GM12878 (cell line): ENCODE measurements around the gene RNF40. TPM values are rescaled to one million over a fixed set of nuclear protein-coding genes. Genes with fewer than 3 reads are reported as not detected.

Source experiments
- ATAC-seq: fragments of 200-7000 bp; cut with Tn5 transposase; 3 replicates; pipeline ENCODE4 v1.9.1; 2020; ENCODE audit warnings: mild to moderate bottlenecking, moderate library complexity
- BruUV-seq: library from RNA; stranded (reverse); fragments of 400-500 nt; replicated peaks from 2 replicates; lab custom pipeline; 2021; lab: Mats Ljungman, UMichigan
- CTCF ChIA-PET: fragments of 300-600 bp; sonication (Branson Sonifier 250); formaldehyde crosslinking; extraction: SDS; loops from one replicate; lab custom pipeline; 2021; ENCODE audit warnings: inconsistent platforms; lab: Yijun Ruan, JAX
- POLR2A ChIA-PET: fragments of 350-600 bp; formaldehyde crosslinking; extraction: SDS; loops from one replicate; lab custom pipeline; 2021; ENCODE audit warnings: inconsistent platforms; lab: Charles Lee
- RAD21 ChIA-PET: fragments of 300-600 bp; sonication (Branson Sonifier 250); formaldehyde crosslinking; loops from one replicate; lab custom pipeline; 2023; ENCODE audit warnings: antibody characterized with exemption; ENCODE audit not compliant: unreplicated experiment; lab: Charles Lee
- SMC1A ChIA-PET: fragments of 300-600 bp; sonication (Branson Sonifier 250); formaldehyde crosslinking; loops from one replicate; lab custom pipeline; 2023; ENCODE audit not compliant: unreplicated experiment, uncharacterized antibody; lab: Charles Lee
- DNase-seq: peaks from one replicate; pipeline ENCODE4 v3.0.0-alpha.2; 2011; ENCODE audit warnings: low read depth, low spot score
- FAIRE-seq: peaks from 3 replicates; lab custom pipeline; 2011; peaks lifted over from hg19 to GRCh38; lab: Jason Lieb, UNC
- H2AFZ ChIP-seq: 2 replicates; pipeline ENCODE4 v1.6.0; 2011; ENCODE audit warnings: low read depth, low read length, control low read depth; ENCODE audit not compliant: control insufficient read depth
- H3K27ac ChIP-seq: 2 replicates; pipeline ENCODE4 v1.5.1; 2011; ENCODE audit warnings: control low read depth; ENCODE audit not compliant: control insufficient read depth, insufficient read depth
- H3K27me3 ChIP-seq, 2 experiments: replicated peaks in 1 of 2; 2 replicates each; pipeline versions ENCODE4 v1.6.0 to v1.6.1; 2011; ENCODE audit warnings: low read length in 1 of 2; ENCODE audit not compliant: control insufficient read depth in 2 of 2, insufficient read depth in 2 of 2
- H3K36me3 ChIP-seq, 2 experiments: 2 replicates each; pipeline ENCODE4 v1.5.1; 2011; ENCODE audit warnings: low read length in 1 of 2; ENCODE audit not compliant: control insufficient read depth in 2 of 2, insufficient read depth in 2 of 2
- H3K4me1 ChIP-seq: 2 replicates; pipeline ENCODE4 v1.6.1; 2011; ENCODE audit warnings: mild to moderate bottlenecking, low read length, moderate library complexity, mixed read lengths; ENCODE audit not compliant: control insufficient read depth, insufficient read depth
- H3K4me2 ChIP-seq: 2 replicates; pipeline ENCODE4 v1.6.0; 2011; ENCODE audit warnings: control low read depth; ENCODE audit not compliant: control insufficient read depth, insufficient read depth
- H3K4me3 ChIP-seq: fragments of 200-600 bp; sonication (generic); 2 replicates; pipeline ENCODE4 v1.5.1; 2016
- H3K79me2 ChIP-seq: 2 replicates; pipeline ENCODE4 v1.6.0; 2011; ENCODE audit warnings: low read length; ENCODE audit not compliant: control insufficient read depth, insufficient read depth
- H3K9ac ChIP-seq: 2 replicates; pipeline ENCODE4 v1.8.0; 2011; ENCODE audit warnings: low read length, control low read depth, mixed read lengths; ENCODE audit not compliant: control insufficient read depth, insufficient read depth
- H3K9me3 ChIP-seq: replicated peaks from 3 replicates; pipeline ENCODE4 v1.5.1; 2011; ENCODE audit warnings: mild to moderate bottlenecking, low read length; ENCODE audit not compliant: control insufficient read depth, insufficient read depth
- H4K20me1 ChIP-seq: 2 replicates; pipeline ENCODE4 v1.6.0; 2011; ENCODE audit not compliant: control insufficient read depth, insufficient read depth
- BACH1 ChIP-seq: fragments of 450-650 bp; IDR thresholded peaks from 2 replicates; pipeline ENCODE4 v1.6.1; 2017; ENCODE audit warnings: mild to moderate bottlenecking, borderline replicate concordance
- MYC ChIP-seq: IDR thresholded peaks from 2 replicates; pipeline ENCODE4 v1.6.1; 2011; ENCODE audit warnings: mild to moderate bottlenecking, low read length, moderate library complexity, inconsistent platforms; ENCODE audit not compliant: insufficient read depth, insufficient replicate concordance, insufficient read length, severe bottlenecking
- NBN ChIP-seq: fragments of 450-650 bp; IDR thresholded peaks from 2 replicates; pipeline ENCODE4 v1.6.1; 2016
- WGBS: methylation state at CpG from one replicate; pipeline ENCODE4 v1.1.6; 2016; ENCODE audit warnings: low lambda C conversion rate; ENCODE audit not compliant: insufficient replicate concordance, insufficient coverage; ENCODE audit errors: missing lambda C conversion rate; 5-methylcytosine and 5-hydroxymethylcytosine counted together
- in situ Hi-C: fragments of 300-500 bp; cut with MboI; formaldehyde crosslinking; loops from 9 replicates; pipeline ENCODE4 v1.14.3; 2018; ENCODE audit warnings: mixed read lengths
- intact Hi-C: fragments of 100-400 bp; cut with micrococcal nuclease; formaldehyde crosslinking; loops from one replicate; pipeline ENCODE4 v1.14.2; 2022; ENCODE audit not compliant: unreplicated experiment
- polyA plus RNA-seq, 11 experiments: library from polyadenylated mRNA; depleted of rRNA in 4 of 11; unstranded in 6 of 11; stranded (reverse) in 5 of 11; fragments of >200 nt; fragmentation: Nextera tagmentation in 4 of 11; fragmentation: Illumina TruSeq in 1 of 11; extraction: Ambion mirVana in 4 of 11; extraction: Trizol in 1 of 11; gene quantifications; 1 replicate in 1 of 11; 2 replicates in 10 of 11; pipeline versions ENCODE4 v1.2.1 to v1.2.3, GENCODE V29; 2011 to 2016; ENCODE audit warnings: inconsistent platforms in 2 of 11, missing spikeins in 2 of 11, low read depth in 1 of 11
- total RNA-seq, 4 experiments: library from RNA; depleted of rRNA in 3 of 4; stranded (reverse); fragments of >200 nt in 3 of 4; fragmentation: Illumina TruSeq in 1 of 4; extraction: Trizol in 1 of 4; gene quantifications; 2 replicates each; pipeline versions ENCODE4 v1.2.1 to v1.2.3, GENCODE V29; 2013 to 2021
- TF ChIP-seq, protein P1 (sequence below): fragments of 450-650 bp; IDR thresholded peaks from 2 replicates; pipeline ENCODE4 v1.6.1; 2017; ENCODE audit warnings: mild to moderate bottlenecking, moderate library complexity

The RNF40 gene
- total and polyA plus RNA-seq, 10 of the 15 experiments (the other 5 are each of a cell fraction or from before 2014, with no cell fraction given) = 3.7 to 97.6 (median 58.4) TPM

DNA sequence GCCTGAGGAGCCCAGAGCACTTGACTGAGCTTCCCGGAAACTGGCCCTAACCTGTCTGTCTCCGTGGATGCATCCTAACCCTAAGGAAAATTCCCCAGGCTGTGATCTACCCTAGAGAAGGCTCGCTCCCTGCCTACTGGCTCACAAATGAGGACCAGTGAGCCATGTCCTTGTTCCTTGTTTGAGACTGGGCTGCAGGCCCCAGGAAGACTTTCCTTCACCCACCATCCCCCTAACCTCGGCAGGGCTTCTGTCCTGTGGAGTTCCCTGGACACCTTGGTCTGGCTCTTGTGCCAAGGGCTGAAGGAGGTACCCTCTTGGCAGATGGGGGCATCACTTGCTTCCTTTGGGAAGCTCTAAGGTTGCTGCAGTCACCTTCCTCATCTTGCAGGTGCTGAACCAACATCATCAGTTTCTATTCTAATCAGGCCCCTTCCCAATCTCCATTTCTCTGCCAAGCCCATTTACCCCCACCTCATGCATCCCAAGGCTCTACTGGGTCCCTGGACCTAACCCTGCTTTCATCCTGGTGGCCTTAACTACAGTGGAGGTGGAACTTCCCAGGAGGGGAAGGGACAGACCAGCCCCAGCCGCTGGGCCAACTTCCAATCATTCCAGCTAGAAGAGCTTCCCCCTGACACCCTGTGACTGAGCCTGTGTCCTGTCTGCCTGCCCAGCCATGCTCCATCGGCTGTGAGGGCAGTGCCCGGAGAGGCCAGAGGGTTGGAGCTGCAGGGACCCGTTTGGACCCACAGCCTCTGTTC lies 12.4 kb downstream of the RNF40 start:
- H3K4me1 ChIP-seq = no peaks in the 10 kb centered on the region
- DNase-seq (no peak), ATAC-seq (peak; percentile 2; the same call in 2 of the 3 replicates), FAIRE-seq (no peak)
- no peak for TF ChIP-seq NBN
- TF ChIP-seq MYC = no peak
- TF ChIP-seq, protein P1, sequence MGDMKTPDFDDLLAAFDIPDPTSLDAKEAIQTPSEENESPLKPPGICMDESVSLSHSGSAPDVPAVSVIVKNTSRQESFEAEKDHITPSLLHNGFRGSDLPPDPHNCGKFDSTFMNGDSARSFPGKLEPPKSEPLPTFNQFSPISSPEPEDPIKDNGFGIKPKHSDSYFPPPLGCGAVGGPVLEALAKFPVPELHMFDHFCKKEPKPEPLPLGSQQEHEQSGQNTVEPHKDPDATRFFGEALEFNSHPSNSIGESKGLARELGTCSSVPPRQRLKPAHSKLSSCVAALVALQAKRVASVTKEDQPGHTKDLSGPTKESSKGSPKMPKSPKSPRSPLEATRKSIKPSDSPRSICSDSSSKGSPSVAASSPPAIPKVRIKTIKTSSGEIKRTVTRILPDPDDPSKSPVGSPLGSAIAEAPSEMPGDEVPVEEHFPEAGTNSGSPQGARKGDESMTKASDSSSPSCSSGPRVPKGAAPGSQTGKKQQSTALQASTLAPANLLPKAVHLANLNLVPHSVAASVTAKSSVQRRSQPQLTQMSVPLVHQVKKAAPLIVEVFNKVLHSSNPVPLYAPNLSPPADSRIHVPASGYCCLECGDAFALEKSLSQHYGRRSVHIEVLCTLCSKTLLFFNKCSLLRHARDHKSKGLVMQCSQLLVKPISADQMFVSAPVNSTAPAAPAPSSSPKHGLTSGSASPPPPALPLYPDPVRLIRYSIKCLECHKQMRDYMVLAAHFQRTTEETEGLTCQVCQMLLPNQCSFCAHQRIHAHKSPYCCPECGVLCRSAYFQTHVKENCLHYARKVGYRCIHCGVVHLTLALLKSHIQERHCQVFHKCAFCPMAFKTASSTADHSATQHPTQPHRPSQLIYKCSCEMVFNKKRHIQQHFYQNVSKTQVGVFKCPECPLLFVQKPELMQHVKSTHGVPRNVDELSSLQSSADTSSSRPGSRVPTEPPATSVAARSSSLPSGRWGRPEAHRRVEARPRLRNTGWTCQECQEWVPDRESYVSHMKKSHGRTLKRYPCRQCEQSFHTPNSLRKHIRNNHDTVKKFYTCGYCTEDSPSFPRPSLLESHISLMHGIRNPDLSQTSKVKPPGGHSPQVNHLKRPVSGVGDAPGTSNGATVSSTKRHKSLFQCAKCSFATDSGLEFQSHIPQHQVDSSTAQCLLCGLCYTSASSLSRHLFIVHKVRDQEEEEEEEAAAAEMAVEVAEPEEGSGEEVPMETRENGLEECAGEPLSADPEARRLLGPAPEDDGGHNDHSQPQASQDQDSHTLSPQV = no peak
- TF ChIP-seq BACH1 = no peak
- ChIA-PET POLR2A (interaction anchor here (0.5 to 1.9 kb wide), 7 partner anchors 12 to 365 kb away, joined by 3 to 7 read pairs (median 3); partner anchors contain the start of genes ORAI3 and PHKG2), RAD21 (interaction anchor here (1.3 kb wide), 1 partner anchor 70 kb away, joined by 3 read pairs; no protein-coding TSS in a partner anchor), CTCF (interaction anchor here (1.1 kb wide), 1 partner anchor 40 kb away, joined by 3 read pairs; no protein-coding TSS in a partner anchor), SMC1A (interaction anchor here (0.6 kb wide), 1 partner anchor 646 kb away, joined by 3 read pairs; no protein-coding TSS in a partner anchor)
- peaks cover 7 to 13% of the 10 kb centered on the region in 2 experiments; a peak in 3 of 4 replicates for H3K36me3 ChIP-seq
- no peak overlapping the region for H2AFZ ChIP-seq
- no TSS peak for BruUV-seq
- peak overlapping the region; percentile 78; the same call in 1 of the 2 replicates for H3K4me3 ChIP-seq
- H3K79me2 ChIP-seq = peaks cover 2% of the 10 kb centered on the region; the same call in 1 of the 2 replicates
- in situ Hi-C loops (loop anchor here (25.0 kb wide), 1 partner anchor 1113 kb away; no protein-coding TSS in a partner anchor), intact Hi-C loops (loop anchor here (2.0 kb wide), 1 partner anchor 148 kb away; the partner anchor contains the start of gene FBXL19)
- H4K20me1 ChIP-seq = no peaks in the 10 kb centered on the region
- WGBS = 66% methylated on average over 8 of the region's 8 CpGs
- no peaks in the 10 kb centered on the region for H3K9me3 ChIP-seq
- no peak overlapping the region for H3K9ac ChIP-seq
- no peak overlapping the region for H3K27ac ChIP-seq
- H3K27me3 ChIP-seq = no peaks in the 10 kb centered on the region
- peak overlapping the region; percentile 87; the same call in 1 of the 2 replicates for H3K4me2 ChIP-seq
